Measurements from ENCODE around the gene CATSPER1. TPM values are rescaled to one million over a fixed set of nuclear protein-coding genes. Genes with fewer than 3 reads are reported as not detected.

Gene CATSPER1
- total and polyA plus RNA-seq, 10 donors, result 0.30 to 1.2 (median 0.70) TPM; not detected in 2

DNA sequence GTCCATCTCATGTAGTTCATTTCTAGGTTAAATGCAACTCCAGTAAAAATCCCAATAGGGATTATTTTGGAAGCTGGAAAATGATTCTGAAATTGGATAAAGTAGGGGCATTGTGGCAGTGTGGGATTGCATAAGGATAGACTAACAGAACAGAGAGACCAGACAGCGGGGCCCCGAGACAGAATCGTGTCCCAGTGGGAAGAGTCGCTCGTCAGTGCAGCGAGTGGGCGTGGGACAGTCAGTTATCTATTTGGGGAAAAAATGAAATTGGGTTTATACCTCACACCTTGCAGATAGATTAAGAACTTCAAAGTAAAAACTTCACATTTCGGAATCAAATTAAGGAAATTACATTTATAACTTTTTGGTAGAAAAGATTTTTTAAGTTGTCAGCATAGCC lies 54.2 kb downstream of the CATSPER1 start:
- TF ChIP-seq CTCF (IDR thresholded peaks at IDR 0.05 in 8 of 11, conservative IDR thresholded peaks at IDR 0.05 in 3 of 11), result no peak
- no peak for TF ChIP-seq POLR2AphosphoS5 (IDR thresholded peaks at IDR 0.05)
- no peak for TF ChIP-seq POLR2A (IDR thresholded peaks at IDR 0.05)
- peaks cover 0 to 86% (median 56%) of the 10 kb centered on the region in 6 donors for H3K36me3 ChIP-seq
- no peaks in the 10 kb centered on the region for H3K9me3 ChIP-seq
- intact Hi-C loops (cut with DNase I; ENCODE audit: low total_unique reads), result no loop called here
- no peak for DNase-seq
- peaks cover 0 to 30% (median 12%) of the 10 kb centered on the region in 6 donors for H3K4me1 ChIP-seq
- no peak overlapping the region for H3K4me3 ChIP-seq
- H3K27me3 ChIP-seq (replicated peaks in 1 of 7), result no peaks in the 10 kb centered on the region
- H3K27ac ChIP-seq, result no peak overlapping the region
- 95 to 98% (median 96%) methylated on average over 8 of the region's 8 CpGs for WGBS, 5 donors

- no peak for DNase-seq
- peaks cover 7 to 91% (median 73%) of the 10 kb centered on the region in 6 donors for H3K36me3 ChIP-seq
- H3K4me1 ChIP-seq, result peaks cover 2 to 45% (median 23%) of the 10 kb centered on the region in 6 donors
- H3K9me3 ChIP-seq, result no peaks in the 10 kb centered on the region
- H3K27ac ChIP-seq, result peak overlapping the region in 7 of 8 donors; percentile 22 to 88 (median 84)
- intact Hi-C loops (cut with DNase I; ENCODE audit: low total_unique reads), result no loop called here
- H3K27me3 ChIP-seq (replicated peaks in 1 of 7), result no peaks in the 10 kb centered on the region
- WGBS, 5 donors, result 77 to 93% (median 80%) methylated on average over 15 of the region's 15 CpGs
- no peak overlapping the region for H3K4me3 ChIP-seq
- TF ChIP-seq POLR2AphosphoS5 (IDR thresholded peaks at IDR 0.05), result peak in 1 of 3 donors; percentile 50
- no peak for TF ChIP-seq CTCF (IDR thresholded peaks at IDR 0.05 in 8 of 11, conservative IDR thresholded peaks at IDR 0.05 in 3 of 11)
- TF ChIP-seq POLR2A (IDR thresholded peaks at IDR 0.05), result no peak
Measured at GRCh38 chr11:65968600-65969482, 57.4 kb downstream of the CATSPER1 start.

GRCh38 chr11:65967329-65967934 lies 58.8 kb downstream of the CATSPER1 start:
- Histone ChIP-seq H3K9me3 (no peaks in the 10 kb centered on the region), H3K4me3 (no peak overlapping the region), H3K36me3 (peaks cover 7 to 85% (median 68%) of the 10 kb centered on the region in 6 donors), H3K27me3 (replicated peaks in 1 of 7) (no peaks in the 10 kb centered on the region), H3K4me1 (peaks cover 16 to 59% (median 37%) of the 10 kb centered on the region in 6 donors), H3K27ac (peak overlapping the region in 1 of 8 donors; percentile 88)
- 94 to 97% (median 96%) methylated on average over 22 to 30 of the region's 30 CpGs for WGBS, 5 donors
- no peak for DNase-seq
- intact Hi-C loops (cut with DNase I; ENCODE audit: low total_unique reads), result no loop called here
- TF ChIP-seq POLR2A (IDR thresholded peaks at IDR 0.05), result no peak
- TF ChIP-seq POLR2AphosphoS5 (IDR thresholded peaks at IDR 0.05), result peak in 1 of 3 donors; percentile 45
- no peak for TF ChIP-seq CTCF (IDR thresholded peaks at IDR 0.05 in 8 of 11, conservative IDR thresholded peaks at IDR 0.05 in 3 of 11)

Other genes with a start within 250 kb of the CATSPER1 start
- 10 to 100 TPM; 28.9 to 58.9 (median 33.1) TPM for gene AP5B1, start 245.5 kb downstream of the CATSPER1 start, total RNA-seq
- 10 to 100 TPM in 1 of 3 donors, 1 to 10 TPM in 2; 2.8 to 12.6 (median 3.3) TPM for gene AP5B1, start 245.5 kb downstream of the CATSPER1 start, polyA plus RNA-seq
- under 1 TPM in 2 of 7 donors, not detected in 5; 0.14 to 0.47 TPM for gene OVOL1, start 239.4 kb downstream of the CATSPER1 start, total RNA-seq
- gene OVOL1, start 239.4 kb downstream of the CATSPER1 start, polyA plus RNA-seq, result under 1 TPM in 2 of 3 donors, not detected in 1; 0.03 to 0.06 TPM
- gene SNX32, start 192.5 kb downstream of the CATSPER1 start, total RNA-seq, result 1 to 10 TPM in 2 of 7 donors, under 1 TPM in 3, not detected in 2; 0.22 to 1.2 (median 0.77) TPM
- 1 to 10 TPM in 1 of 3 donors, under 1 TPM in 2; 0.45 to 1.5 (median 0.89) TPM for gene SNX32, start 192.5 kb downstream of the CATSPER1 start, polyA plus RNA-seq
- gene CFL1, start 168.3 kb downstream of the CATSPER1 start, total RNA-seq, result 1,000 to 10,000 TPM in 2 of 7 donors, 100 to 1,000 TPM in 5; 666 to 1,219 (median 868) TPM
- 100 to 1,000 TPM; 562 to 869 (median 862) TPM for gene CFL1, start 168.3 kb downstream of the CATSPER1 start, polyA plus RNA-seq
- gene MUS81, start 166.0 kb downstream of the CATSPER1 start, total RNA-seq, result 10 to 100 TPM; 54.8 to 77.3 (median 65.5) TPM
- 10 to 100 TPM; 71.2 to 93.5 (median 89.5) TPM for gene MUS81, start 166.0 kb downstream of the CATSPER1 start, polyA plus RNA-seq
- 10 to 100 TPM; 21.0 to 53.5 (median 38.4) TPM for gene EFEMP2, start 153.7 kb downstream of the CATSPER1 start, total RNA-seq
- gene EFEMP2, start 153.7 kb downstream of the CATSPER1 start, polyA plus RNA-seq, result 10 to 100 TPM; 22.5 to 39.1 (median 31.4) TPM
- 10 to 100 TPM; 18.8 to 38.2 (median 29.5) TPM for gene CTSW, start 146.6 kb downstream of the CATSPER1 start, total RNA-seq
- gene CTSW, start 146.6 kb downstream of the CATSPER1 start, polyA plus RNA-seq, result 10 to 100 TPM in 2 of 3 donors, 1 to 10 TPM in 1; 5.6 to 13.2 (median 10.8) TPM
- gene FIBP, start 138.0 kb downstream of the CATSPER1 start, total RNA-seq, result 10 to 100 TPM; 52.3 to 79.0 (median 64.9) TPM
- 10 to 100 TPM; 61.9 to 66.3 (median 62.3) TPM for gene FIBP, start 138.0 kb downstream of the CATSPER1 start, polyA plus RNA-seq
- 10 to 100 TPM; 38.7 to 61.7 (median 44.4) TPM for gene CCDC85B, start 135.8 kb downstream of the CATSPER1 start, total RNA-seq
- gene CCDC85B, start 135.8 kb downstream of the CATSPER1 start, polyA plus RNA-seq, result 100 to 1,000 TPM in 1 of 3 donors, 10 to 100 TPM in 2; 53.9 to 131 (median 96.2) TPM
- gene FOSL1, start 126.1 kb downstream of the CATSPER1 start, total RNA-seq, result 1 to 10 TPM in 6 of 7 donors, under 1 TPM in 1; 0.42 to 5.4 (median 1.6) TPM
- 1 to 10 TPM in 2 of 3 donors, under 1 TPM in 1; 0.59 to 1.2 (median 1.2) TPM for gene FOSL1, start 126.1 kb downstream of the CATSPER1 start, polyA plus RNA-seq
- gene C11orf68, start 107.4 kb downstream of the CATSPER1 start, total RNA-seq, result 10 to 100 TPM; 22.0 to 40.9 (median 31.7) TPM
- 10 to 100 TPM; 34.3 to 44.9 (median 36.7) TPM for gene C11orf68, start 107.4 kb downstream of the CATSPER1 start, polyA plus RNA-seq
- 10 to 100 TPM; 58.3 to 84.2 (median 69.6) TPM for gene DRAP1, start 107.1 kb downstream of the CATSPER1 start, total RNA-seq
- 100 to 1,000 TPM; 116 to 123 (median 122) TPM for gene DRAP1, start 107.1 kb downstream of the CATSPER1 start, polyA plus RNA-seq
- under 1 TPM in 1 of 7 donors, not detected in 6; 0.24 TPM for gene TSGA10IP, start 81.0 kb downstream of the CATSPER1 start, total RNA-seq
- under 1 TPM; 0.06 to 0.24 (median 0.14) TPM for gene TSGA10IP, start 81.0 kb downstream of the CATSPER1 start, polyA plus RNA-seq
- gene SART1, start 64.7 kb downstream of the CATSPER1 start, total RNA-seq, result 10 to 100 TPM; 26.6 to 64.7 (median 54.9) TPM
- 100 to 1,000 TPM in 2 of 3 donors, 10 to 100 TPM in 1; 80.3 to 117 (median 109) TPM for gene SART1, start 64.7 kb downstream of the CATSPER1 start, polyA plus RNA-seq
- gene EIF1AD, start 24.3 kb downstream of the CATSPER1 start, total RNA-seq, result 10 to 100 TPM; 24.5 to 39.2 (median 35.5) TPM
- gene EIF1AD, start 24.3 kb downstream of the CATSPER1 start, polyA plus RNA-seq, result 10 to 100 TPM; 14.3 to 22.0 (median 15.4) TPM
- 100 to 1,000 TPM in 3 of 7 donors, 10 to 100 TPM in 4; 50.5 to 139 (median 92.9) TPM for gene BANF1, start 24.0 kb downstream of the CATSPER1 start, total RNA-seq
- 100 to 1,000 TPM; 151 to 219 (median 196) TPM for gene BANF1, start 24.0 kb downstream of the CATSPER1 start, polyA plus RNA-seq
- not detected for gene CST6, start 14.5 kb downstream of the CATSPER1 start, total RNA-seq
- gene CST6, start 14.5 kb downstream of the CATSPER1 start, polyA plus RNA-seq, result 1 to 10 TPM in 1 of 3 donors, under 1 TPM in 2; 0.76 to 1.4 (median 0.93) TPM
- not detected for gene GAL3ST3, start 22.7 kb upstream of the CATSPER1 start, total RNA-seq
- under 1 TPM; 0.03 to 0.04 (median 0.03) TPM for gene GAL3ST3, start 22.7 kb upstream of the CATSPER1 start, polyA plus RNA-seq
- gene SF3B2, start 25.9 kb upstream of the CATSPER1 start, total RNA-seq, result 100 to 1,000 TPM; 139 to 195 (median 164) TPM
- gene SF3B2, start 25.9 kb upstream of the CATSPER1 start, polyA plus RNA-seq, result 100 to 1,000 TPM in 1 of 3 donors, 10 to 100 TPM in 2; 77.5 to 104 (median 89.9) TPM
- gene PACS1, start 43.8 kb upstream of the CATSPER1 start, total RNA-seq, result 100 to 1,000 TPM in 5 of 7 donors, 10 to 100 TPM in 2; 65.8 to 126 (median 110) TPM
- 10 to 100 TPM; 20.6 to 35.1 (median 20.9) TPM for gene PACS1, start 43.8 kb upstream of the CATSPER1 start, polyA plus RNA-seq
- gene KLC2, start 231.2 kb upstream of the CATSPER1 start, total RNA-seq, result 10 to 100 TPM in 6 of 7 donors, 1 to 10 TPM in 1; 8.8 to 30.8 (median 18.3) TPM
- 10 to 100 TPM in 1 of 3 donors, 1 to 10 TPM in 2; 5.5 to 19.5 (median 7.8) TPM for gene KLC2, start 231.2 kb upstream of the CATSPER1 start, polyA plus RNA-seq
- 100 to 1,000 TPM; 101 to 130 (median 123) TPM for gene RAB1B, start 242.2 kb upstream of the CATSPER1 start, total RNA-seq
- 100 to 1,000 TPM in 1 of 3 donors, 10 to 100 TPM in 2; 66.8 to 150 (median 77.0) TPM for gene RAB1B, start 242.2 kb upstream of the CATSPER1 start, polyA plus RNA-seq